ENCODE data around the gene PNPLA1.

The PNPLA1 gene

GRCh38 chr6:36263390-36264000, 6.4 kb upstream of the PNPLA1 start:
- TF ChIP-seq CTCF (conservative IDR thresholded peaks at IDR 0.05; ENCODE audit: low read depth, low read length) = no peak
- no peak for DNase-seq (ENCODE audit: low read depth)
- H3K4me3 ChIP-seq (ENCODE audit: low read depth, low read length) = no peak overlapping the region

- DNase-seq (ENCODE audit: low read depth) = no peak
- no peak for TF ChIP-seq CTCF (conservative IDR thresholded peaks at IDR 0.05; ENCODE audit: low read depth, low read length)
- H3K4me3 ChIP-seq (ENCODE audit: low read depth, low read length) = no peak overlapping the region
Observed at GRCh38 chr6:36265744-36266143, 4.1 kb upstream of the PNPLA1 start.

DNA sequence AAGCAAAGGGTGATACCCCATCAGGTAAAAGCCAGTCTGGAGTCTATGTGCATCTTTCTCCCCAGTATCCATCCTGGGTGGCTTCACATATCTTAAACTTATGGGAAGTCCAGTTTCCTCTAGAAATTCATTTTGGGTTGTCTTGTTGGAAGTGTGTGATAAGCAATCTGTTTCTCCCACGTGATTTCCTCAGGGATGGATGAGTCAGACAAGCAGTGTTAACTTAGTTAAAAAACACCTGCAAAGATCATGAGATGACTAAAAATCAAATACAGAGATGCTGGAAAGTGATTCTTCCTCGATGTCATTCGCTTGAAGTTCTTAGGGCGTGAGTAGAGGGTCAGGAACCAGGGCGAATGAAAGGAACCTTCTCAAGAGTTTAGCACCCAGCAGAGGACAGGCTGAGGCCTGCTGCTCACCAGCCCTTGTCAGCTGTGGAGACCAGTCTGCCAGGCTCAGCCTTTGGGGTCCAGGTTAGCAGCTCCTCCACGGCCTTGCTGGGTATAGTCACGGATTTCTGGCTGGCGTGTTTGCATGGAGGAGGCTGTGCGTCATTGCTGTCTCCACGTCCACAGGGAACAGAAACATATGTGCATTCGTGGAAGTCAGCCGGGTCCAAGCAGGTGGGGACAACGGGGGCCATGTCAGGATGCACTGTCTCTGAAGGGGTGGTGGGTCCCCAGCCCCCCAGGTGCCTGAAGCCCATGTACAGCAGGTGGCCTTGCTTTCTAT, 2.8 kb upstream of the PNPLA1 start:
- DNase-seq (ENCODE audit: low read depth) = no peak
- H3K4me3 ChIP-seq (ENCODE audit: low read depth, low read length) = no peak overlapping the region
- TF ChIP-seq CTCF (conservative IDR thresholded peaks at IDR 0.05; ENCODE audit: low read depth, low read length) = no peak

DNA sequence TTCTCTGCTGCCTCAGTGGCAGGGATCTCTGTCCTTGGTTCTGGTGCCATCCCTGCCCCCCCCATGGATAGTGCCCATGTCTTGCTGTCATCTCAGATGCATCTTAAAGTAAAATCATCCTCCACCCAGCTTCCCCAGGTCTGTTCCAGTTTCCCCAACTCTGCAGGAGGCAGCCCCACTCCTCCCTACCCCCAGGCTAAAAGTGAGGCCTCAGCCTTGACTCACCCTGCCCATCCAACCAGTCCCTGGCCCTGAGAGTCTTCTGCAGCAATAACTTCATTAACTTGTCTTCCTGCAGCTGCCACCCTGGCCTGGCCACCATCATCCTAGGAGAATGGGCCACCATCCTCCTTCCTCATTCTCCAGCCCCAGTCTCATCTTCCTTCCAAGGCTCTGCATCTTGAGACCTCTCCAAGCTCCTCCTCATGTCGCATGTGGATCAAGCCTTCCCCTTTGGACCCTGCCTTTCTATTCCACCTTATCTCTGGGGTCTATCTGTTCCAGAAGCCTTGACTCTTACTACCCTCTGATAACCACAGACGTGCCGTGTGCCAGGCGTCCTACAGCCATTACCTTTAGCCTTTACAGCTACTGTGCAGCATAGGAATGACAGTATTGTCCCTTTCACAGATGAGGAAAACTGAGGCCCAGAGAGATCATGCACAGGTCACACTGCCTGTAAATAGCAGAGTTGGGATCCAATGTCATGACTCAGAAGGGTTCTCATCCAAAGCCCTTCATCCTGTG, 2.0 kb upstream of the PNPLA1 start:
- no peak for TF ChIP-seq CTCF (conservative IDR thresholded peaks at IDR 0.05; ENCODE audit: low read depth, low read length)
- no peak for DNase-seq (ENCODE audit: low read depth)
- no peak overlapping the region for H3K4me3 ChIP-seq (ENCODE audit: low read depth, low read length)

DNA sequence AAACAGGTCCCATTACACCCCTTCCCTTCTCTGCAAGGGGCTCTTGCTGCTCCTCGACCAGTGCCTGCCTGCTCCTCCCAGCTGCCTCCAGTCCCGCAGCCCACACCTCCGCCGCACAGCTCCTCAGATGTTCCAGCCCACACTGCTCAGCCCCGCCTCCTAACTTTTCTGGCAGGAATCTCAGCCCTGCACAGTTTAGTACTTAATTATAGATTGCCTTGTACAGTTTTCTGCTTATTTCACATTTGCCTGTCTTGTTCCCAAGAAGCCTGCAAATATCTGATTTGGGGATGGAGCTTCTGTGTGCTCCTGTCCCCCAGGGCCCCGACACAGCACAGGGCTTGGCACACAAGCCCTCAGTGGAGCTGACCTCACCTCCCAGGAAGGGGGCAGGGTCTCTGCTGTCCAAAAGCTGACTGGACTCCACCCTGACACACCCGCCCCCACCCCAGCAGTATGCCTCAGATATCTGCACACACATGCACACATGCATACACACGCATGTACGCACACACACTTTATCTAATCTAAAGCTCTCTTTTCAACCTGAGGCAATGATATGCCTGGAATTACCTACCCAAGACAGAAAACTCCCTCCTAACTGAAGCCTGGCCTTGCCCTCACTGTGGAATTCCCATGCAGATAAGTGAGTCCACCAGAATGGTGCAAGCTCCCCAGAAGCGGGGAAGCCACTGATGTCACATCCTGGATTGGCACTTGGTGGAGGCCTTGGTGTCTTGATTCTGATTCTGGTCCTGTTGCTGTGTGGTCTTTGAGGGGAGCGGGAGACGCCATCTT, 1.2 kb upstream of the PNPLA1 start:
- TF ChIP-seq CTCF (conservative IDR thresholded peaks at IDR 0.05; ENCODE audit: low read depth, low read length) = no peak
- DNase-seq (ENCODE audit: low read depth) = peak; percentile 52
- no peak overlapping the region for H3K4me3 ChIP-seq (ENCODE audit: low read depth, low read length)

DNA sequence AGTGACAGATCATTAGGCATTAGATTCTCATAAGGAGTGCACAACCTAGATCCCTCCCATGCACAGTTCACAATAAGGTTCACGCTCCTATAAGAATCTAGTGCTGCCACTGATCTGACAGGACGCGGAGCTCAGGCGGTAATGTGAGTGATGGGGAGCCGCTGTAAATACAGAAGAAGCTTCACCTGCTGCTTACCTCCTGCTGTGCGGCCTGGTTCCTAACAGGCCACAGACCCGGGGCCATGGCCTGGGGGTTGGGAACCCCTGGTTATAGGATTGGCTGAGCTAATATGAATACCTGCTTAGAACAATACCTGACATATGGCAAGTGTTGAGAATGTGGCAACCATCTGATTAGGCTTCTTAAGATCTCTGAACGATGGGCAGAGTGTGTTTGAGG, 2.4 kb downstream of the PNPLA1 start:
- no peak for TF ChIP-seq CTCF (conservative IDR thresholded peaks at IDR 0.05; ENCODE audit: low read depth, low read length)
- H3K4me3 ChIP-seq (ENCODE audit: low read depth, low read length) = no peak overlapping the region
- no peak for DNase-seq (ENCODE audit: low read depth)
